ENCODE results near the gene RBM15B. TPM values are rescaled to one million over a fixed set of nuclear protein-coding genes. Genes with fewer than 3 reads are reported as not detected.

RBM15B gene
- total RNA-seq, 1 donor from 2014 or later, result 26.1 TPM

DNA sequence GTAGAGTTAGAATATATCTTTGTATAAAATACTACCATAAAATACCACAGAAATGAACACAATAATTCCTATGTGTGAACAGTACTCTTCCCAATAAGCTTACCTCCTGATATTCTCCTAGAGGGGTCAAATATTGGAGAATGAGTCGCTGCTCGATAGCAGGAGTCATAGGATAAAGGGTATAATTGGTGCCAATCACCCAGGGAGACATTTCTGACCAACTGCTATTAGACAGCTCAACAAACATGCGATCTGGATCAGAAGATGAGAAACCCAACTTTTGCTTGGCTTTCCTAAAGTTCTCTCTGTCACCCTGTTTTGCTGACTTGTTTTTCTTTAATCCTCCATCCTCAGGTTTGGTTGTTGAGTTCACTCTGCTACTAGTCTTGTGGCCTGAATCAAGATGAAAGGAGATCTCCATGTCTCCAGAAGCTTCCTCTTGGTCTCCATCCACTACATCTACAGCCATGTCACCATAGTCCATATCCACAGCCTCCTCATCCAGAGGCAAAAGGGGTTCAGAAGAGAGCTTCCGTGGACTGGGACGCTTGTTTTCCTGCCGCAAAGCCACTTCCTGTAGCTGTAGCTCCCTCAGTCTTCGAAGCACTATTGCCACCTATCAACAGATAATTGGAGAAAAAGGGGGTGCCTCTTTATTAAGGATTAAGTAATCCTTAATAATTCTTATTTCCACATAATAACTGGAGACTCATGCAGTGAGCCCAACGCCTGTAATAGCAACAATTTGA, 50.4 kb downstream of the RBM15B start:
- no peak for DNase-seq (ENCODE audit: low read depth)

DNA sequence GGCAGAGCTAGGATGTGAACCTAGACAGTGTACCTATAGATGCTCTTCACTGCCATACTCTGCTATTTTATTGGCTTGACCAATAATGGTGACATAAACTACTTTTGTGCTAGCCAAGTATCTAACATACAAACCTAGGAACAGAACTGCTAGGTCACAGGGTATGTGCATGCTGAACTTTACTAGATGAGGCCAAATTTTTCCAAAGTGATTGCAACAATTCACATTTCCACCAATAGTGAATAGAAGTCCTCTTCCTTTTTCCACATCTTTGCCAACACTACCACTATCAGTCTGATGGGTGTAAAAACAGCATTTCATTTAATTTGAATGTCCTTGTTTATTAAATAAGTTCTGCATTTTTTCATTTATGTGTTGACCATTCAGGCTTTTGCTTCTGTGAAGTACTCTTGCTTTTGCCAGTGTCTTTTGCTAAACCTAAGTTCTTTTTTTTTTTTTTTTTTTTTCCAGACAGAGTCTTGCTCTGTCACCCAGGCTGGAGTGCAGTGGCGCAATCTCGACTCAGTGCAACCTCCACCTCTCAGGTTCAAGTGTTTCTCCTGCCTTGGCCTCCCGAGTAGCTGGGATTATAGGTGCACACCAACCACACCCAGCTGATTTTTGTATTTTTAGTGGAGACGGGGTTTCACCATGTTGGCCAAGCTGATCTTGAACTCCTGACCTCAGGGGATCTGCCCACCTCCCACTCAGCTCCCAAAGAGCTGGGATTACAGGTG, 54.6 kb downstream of the RBM15B start:
- DNase-seq (ENCODE audit: low read depth), result no peak

Other genes with a start within 250 kb of the RBM15B start
- gene MANF, start 6.0 kb upstream of the RBM15B start, total RNA-seq, result 65.2 and 129 TPM in 2 replicates
- 18.1 and 21.3 TPM in 2 replicates for gene DCAF1, start 108.7 kb downstream of the RBM15B start, total RNA-seq
- 11.9 and 14.8 TPM in 2 replicates for gene RAD54L2, start 147.4 kb downstream of the RBM15B start, total RNA-seq